ENCODE results near the gene DENND2A.

DENND2A gene

DNA sequence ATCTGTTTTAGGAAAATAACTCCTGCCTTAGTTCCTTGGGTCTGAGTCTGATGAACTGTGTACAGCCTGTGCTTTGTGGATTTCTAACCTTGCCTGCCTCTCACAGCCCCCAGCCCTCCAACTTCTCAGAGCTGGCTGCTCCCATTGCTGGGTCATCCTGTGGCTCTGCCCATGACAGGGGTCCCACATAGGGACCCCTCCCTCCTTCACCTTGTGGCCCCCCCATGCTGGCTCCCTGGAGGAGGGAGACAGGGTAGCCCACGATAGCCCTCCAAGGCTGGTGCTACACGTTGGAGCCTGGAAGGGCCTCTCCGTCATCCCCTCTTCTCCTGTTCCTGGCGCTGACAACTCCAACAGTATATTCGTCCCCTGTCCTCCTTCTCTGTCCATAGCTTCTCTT lies 2.8 kb upstream of the DENND2A start:
- no peaks in the 10 kb centered on the region for H3K36me3 ChIP-seq (ENCODE audit: control insufficient read depth, insufficient read depth, low read length, severe bottlenecking)
- H3K27me3 ChIP-seq (replicated peaks; ENCODE audit: control insufficient read depth, insufficient read depth, low read length): no peaks in the 10 kb centered on the region
- H3K4me1 ChIP-seq (ENCODE audit: control insufficient read depth, insufficient read depth, low read length): peaks cover 19% of the 10 kb centered on the region
- no peak overlapping the region for H3K9ac ChIP-seq (ENCODE audit: low read length)
- H3K4me3 ChIP-seq (ENCODE audit: low read length): no peak overlapping the region
- no peaks in the 10 kb centered on the region for H3K9me3 ChIP-seq (ENCODE audit: control insufficient read depth, low read length)
- no peak for DNase-seq (ENCODE audit: low read depth)

DNA sequence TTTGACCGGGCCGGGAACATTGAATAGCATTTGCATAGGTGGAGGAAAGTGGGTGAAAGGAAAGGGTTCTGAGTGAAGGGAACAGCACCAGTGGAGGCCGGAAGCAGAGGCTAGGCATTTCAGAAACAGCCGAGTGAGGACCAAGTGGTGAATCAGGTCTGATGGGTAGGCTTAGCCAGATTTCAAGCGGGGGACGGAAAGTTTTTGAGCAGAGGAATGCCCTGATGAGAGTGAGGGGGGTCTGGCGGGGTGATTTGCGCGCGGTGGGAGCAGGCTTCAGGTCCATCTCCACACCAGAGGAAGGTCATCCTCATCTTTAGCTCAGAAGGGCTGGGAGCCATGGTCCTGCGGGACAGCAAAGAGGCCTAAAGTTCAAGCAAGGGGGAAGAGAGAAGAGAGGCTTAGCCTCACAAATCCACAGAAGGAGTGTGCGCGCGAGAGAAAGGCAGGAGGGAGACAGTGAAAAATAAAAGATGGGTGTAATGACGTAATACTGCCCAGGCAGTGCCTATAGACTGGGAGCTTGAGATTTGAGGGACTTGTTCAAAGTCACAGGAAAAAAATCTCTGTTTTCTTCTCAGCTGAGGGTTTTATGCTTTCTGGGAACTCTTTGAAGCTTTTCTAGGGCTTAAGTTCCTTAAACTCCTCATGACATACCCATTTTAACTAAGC lies 1.0 kb upstream of the DENND2A start:
- Histone ChIP-seq H3K9ac (ENCODE audit: low read length) (peak overlapping the region; percentile 68), H3K4me1 (ENCODE audit: control insufficient read depth, insufficient read depth, low read length) (peaks cover 34% of the 10 kb centered on the region), H3K36me3 (ENCODE audit: control insufficient read depth, insufficient read depth, low read length, severe bottlenecking) (no peaks in the 10 kb centered on the region), H3K9me3 (ENCODE audit: control insufficient read depth, low read length) (no peaks in the 10 kb centered on the region), H3K4me3 (ENCODE audit: low read length) (peak overlapping the region; percentile 76), H3K27me3 (replicated peaks; ENCODE audit: control insufficient read depth, insufficient read depth, low read length) (no peaks in the 10 kb centered on the region)
- peak; percentile 9 for DNase-seq (ENCODE audit: low read depth)

DNA sequence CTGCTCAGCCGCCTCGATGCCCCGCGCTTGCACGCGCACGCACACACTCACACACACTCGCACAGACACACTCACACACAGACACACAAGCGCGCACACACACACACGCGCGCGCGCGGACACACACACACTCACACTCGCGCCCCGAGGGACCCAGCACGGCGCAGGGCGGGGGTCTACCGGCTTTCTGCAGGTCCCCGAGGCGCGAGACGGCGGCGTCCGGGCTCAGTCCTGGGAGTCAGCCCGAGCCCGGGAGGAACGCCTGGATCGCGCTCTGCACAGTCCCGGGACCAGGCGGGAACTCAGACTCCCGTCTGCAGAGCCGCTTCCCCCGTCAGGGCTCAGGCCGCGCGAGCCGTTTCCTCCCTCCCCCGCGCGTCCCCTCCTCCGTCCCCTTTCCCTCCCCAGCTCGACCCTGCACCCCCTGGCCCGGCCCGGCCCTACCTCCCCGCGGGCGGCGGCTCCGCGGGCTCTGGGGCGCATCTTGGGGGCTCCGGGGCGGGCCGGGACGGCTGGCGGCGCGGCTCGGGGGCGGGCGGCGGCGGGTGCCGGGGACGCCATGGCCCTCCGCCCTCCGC lies 464 bp downstream of the DENND2A start:
- H3K27me3 ChIP-seq (replicated peaks; ENCODE audit: control insufficient read depth, insufficient read depth, low read length): no peaks in the 10 kb centered on the region
- H3K36me3 ChIP-seq (ENCODE audit: control insufficient read depth, insufficient read depth, low read length, severe bottlenecking): no peaks in the 10 kb centered on the region
- DNase-seq (ENCODE audit: low read depth): peak; percentile 71
- no peaks in the 10 kb centered on the region for H3K9me3 ChIP-seq (ENCODE audit: control insufficient read depth, low read length)
- peak overlapping the region; percentile 83 for H3K9ac ChIP-seq (ENCODE audit: low read length)
- peaks cover 46% of the 10 kb centered on the region for H3K4me1 ChIP-seq (ENCODE audit: control insufficient read depth, insufficient read depth, low read length)
- H3K4me3 ChIP-seq (ENCODE audit: low read length): peak overlapping the region; percentile 80

DNA sequence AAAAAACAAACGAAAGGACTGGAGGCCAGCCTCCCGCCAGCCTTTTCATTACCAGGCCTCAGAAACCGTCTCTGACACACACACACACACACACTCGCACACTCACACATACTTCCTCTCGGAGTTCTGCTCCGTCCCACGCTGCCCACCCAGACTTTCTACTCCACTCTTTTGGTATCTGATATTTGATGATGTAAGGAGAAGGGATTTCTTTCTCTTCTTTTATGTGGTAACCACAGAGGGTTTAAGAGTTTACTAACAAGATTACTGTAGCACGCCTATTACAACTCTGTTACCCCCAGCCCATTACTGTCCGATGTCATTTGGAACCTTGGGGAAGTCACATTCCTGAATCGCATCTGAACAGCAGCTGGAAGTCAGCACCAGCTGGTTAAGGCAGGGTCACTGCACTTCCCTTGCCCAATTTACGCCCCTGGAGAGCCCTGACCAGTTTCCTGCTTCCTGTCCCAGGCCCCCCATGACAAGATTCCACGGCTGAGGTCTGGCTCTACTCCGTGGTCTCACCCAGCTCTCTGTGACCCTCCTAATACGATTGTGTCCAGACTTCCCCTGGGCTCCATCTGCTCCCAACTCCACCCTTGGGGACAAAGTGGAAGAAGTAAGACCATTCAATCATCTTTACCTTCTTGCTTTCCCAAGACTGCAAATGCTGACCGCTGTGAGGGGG lies 1.1 kb downstream of the DENND2A start:
- peak overlapping the region; percentile 83 for H3K9ac ChIP-seq (ENCODE audit: low read length)
- no peaks in the 10 kb centered on the region for H3K27me3 ChIP-seq (replicated peaks; ENCODE audit: control insufficient read depth, insufficient read depth, low read length)
- H3K36me3 ChIP-seq (ENCODE audit: control insufficient read depth, insufficient read depth, low read length, severe bottlenecking): no peaks in the 10 kb centered on the region
- H3K9me3 ChIP-seq (ENCODE audit: control insufficient read depth, low read length): no peaks in the 10 kb centered on the region
- H3K4me1 ChIP-seq (ENCODE audit: control insufficient read depth, insufficient read depth, low read length): peaks cover 46% of the 10 kb centered on the region
- H3K4me3 ChIP-seq (ENCODE audit: low read length): peak overlapping the region; percentile 80
- DNase-seq (ENCODE audit: low read depth): peak; percentile 47

DNA sequence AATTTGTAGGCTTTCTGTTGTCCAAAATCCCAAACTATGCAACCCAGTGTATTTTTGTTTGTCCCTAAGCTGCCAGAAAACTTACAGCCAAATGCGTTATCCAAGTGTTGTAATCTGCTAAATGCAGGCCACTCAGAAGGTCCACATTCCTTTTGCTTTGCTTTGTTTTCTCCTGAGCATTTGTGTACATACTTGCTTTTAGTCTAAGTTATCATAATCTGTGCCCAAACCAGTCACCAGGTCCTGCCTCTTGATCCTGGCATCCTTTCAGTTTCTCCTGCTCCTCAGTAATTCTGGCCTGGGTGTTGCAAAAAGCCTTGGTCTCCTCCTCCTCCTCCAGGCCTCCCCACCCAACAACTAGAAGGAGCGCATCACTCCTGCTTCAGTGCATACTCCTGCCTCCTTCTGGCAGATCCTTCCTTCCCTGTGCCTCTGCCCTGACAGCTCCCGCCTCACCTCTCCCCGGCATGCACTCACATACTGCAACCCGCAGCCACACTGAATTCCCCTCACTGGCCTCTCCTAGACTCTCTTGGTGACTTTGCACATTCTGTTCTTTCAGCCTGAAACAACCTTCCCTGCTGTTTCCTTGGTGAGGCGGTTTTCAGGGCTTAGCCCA lies 2.3 kb downstream of the DENND2A start:
- Histone ChIP-seq H3K9me3 (ENCODE audit: control insufficient read depth, low read length) (no peaks in the 10 kb centered on the region), H3K4me3 (ENCODE audit: low read length) (peak overlapping the region; percentile 25)
- DNase-seq (ENCODE audit: low read depth): peak; percentile 68

DNA sequence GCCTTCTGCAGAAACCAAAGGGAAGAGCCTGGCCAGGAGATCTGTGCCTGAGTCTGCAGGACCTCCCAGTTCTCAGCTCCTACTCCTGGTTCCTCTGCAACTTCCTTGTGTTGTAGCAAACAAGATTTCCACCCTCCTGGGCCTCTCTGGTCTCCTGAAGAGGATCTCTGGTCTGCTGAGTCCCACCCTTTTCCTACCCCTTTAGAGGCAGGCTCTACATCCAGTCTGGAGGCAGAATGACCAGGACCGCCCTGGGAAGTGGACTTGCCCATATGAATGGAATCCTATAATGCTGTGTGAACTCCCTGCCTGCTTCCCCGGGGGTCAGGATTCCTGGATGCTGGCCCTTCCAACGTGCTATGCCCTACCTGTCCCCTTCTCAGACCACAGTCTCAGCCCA lies 3.2 kb downstream of the DENND2A start:
- no peaks in the 10 kb centered on the region for H3K36me3 ChIP-seq (ENCODE audit: control insufficient read depth, insufficient read depth, low read length, severe bottlenecking)
- H3K9ac ChIP-seq (ENCODE audit: low read length): peak overlapping the region; percentile 78
- H3K4me1 ChIP-seq (ENCODE audit: control insufficient read depth, insufficient read depth, low read length): peaks cover 46% of the 10 kb centered on the region
- H3K4me3 ChIP-seq (ENCODE audit: low read length): peak overlapping the region; percentile 46
- H3K9me3 ChIP-seq (ENCODE audit: control insufficient read depth, low read length): no peaks in the 10 kb centered on the region
- no peak for DNase-seq (ENCODE audit: low read depth)
- no peaks in the 10 kb centered on the region for H3K27me3 ChIP-seq (replicated peaks; ENCODE audit: control insufficient read depth, insufficient read depth, low read length)

More for the DNA sequence above, 2.3 kb downstream of the DENND2A start:
- Histone ChIP-seq H3K36me3 (ENCODE audit: control insufficient read depth, insufficient read depth, low read length, severe bottlenecking) (no peaks in the 10 kb centered on the region), H3K27me3 (replicated peaks; ENCODE audit: control insufficient read depth, insufficient read depth, low read length) (no peaks in the 10 kb centered on the region), H3K4me1 (ENCODE audit: control insufficient read depth, insufficient read depth, low read length) (peaks cover 46% of the 10 kb centered on the region), H3K9ac (ENCODE audit: low read length) (peak overlapping the region; percentile 45)

DNA sequence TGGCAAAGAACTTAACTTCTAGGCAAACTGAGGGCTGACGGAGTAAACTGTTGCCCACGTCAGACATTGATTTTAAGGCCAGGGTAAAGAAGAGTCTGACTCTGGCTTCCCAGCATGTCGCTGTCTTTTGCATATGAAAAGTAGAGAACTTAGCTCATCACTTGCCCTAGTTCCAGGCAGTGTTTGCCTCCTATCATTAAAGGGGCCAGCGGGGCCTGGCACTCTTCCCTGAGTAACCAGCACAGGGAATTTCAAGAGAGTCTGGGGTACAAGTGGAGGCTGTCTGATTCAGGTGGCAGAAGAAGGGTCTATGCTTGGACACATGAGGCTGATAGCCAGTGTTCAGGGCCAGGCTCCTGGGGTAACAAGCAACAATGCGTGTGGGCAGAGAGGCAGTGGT lies 4.8 kb downstream of the DENND2A start:
- no peak overlapping the region for H3K4me3 ChIP-seq (ENCODE audit: low read length)
- no peaks in the 10 kb centered on the region for H3K27me3 ChIP-seq (replicated peaks; ENCODE audit: control insufficient read depth, insufficient read depth, low read length)
- H3K36me3 ChIP-seq (ENCODE audit: control insufficient read depth, insufficient read depth, low read length, severe bottlenecking): no peaks in the 10 kb centered on the region
- H3K9me3 ChIP-seq (ENCODE audit: control insufficient read depth, low read length): no peaks in the 10 kb centered on the region
- peak overlapping the region; percentile 36 for H3K9ac ChIP-seq (ENCODE audit: low read length)
- peaks cover 59% of the 10 kb centered on the region for H3K4me1 ChIP-seq (ENCODE audit: control insufficient read depth, insufficient read depth, low read length)
- DNase-seq (ENCODE audit: low read depth): no peak

DNA sequence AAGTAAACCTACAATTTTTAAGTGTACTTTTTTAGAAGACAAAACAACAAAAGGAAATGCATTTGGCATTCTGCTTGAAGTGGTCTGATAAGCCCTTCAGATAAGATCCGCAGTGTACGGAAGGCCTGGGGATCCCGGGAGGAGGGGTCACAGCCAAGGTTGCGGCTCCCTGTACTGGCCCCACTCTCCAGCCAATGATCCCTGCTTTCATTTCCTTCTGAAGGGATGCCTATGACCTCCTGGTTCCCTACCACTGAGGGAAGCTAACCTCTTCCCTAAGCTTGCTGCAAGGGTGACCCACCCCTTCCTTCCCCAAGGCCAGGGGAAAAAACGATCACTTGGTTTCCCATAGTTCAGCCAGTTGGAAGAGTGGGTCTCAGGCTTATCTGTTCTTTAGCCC lies 5.3 kb downstream of the DENND2A start:
- DNase-seq (ENCODE audit: low read depth): no peak
- H3K27me3 ChIP-seq (replicated peaks; ENCODE audit: control insufficient read depth, insufficient read depth, low read length): no peaks in the 10 kb centered on the region
- H3K36me3 ChIP-seq (ENCODE audit: control insufficient read depth, insufficient read depth, low read length, severe bottlenecking): no peaks in the 10 kb centered on the region

DNA sequence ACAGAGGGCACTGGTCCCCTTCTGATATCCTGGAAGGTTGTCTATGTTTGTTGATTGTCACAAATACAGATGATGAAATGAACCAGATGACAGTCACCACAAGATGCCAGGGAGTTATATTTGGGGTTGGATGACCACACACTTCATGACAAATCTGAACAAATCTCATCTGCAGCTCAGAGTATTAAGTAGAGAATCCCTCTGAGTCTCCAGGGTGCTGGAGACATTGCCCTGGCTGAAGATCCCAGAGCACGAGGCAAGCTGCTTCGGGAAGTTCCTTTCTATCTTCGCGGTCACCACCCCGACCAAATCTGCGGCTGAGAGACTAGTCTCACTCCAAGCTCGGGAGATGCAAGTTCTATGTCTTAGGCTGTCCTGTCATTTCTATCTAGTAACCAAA lies 9.0 kb downstream of the DENND2A start:
- H3K9me3 ChIP-seq (ENCODE audit: control insufficient read depth, low read length): no peaks in the 10 kb centered on the region
- no peak for DNase-seq (ENCODE audit: low read depth)

More for the DNA sequence above, 5.3 kb downstream of the DENND2A start:
- Histone ChIP-seq H3K9me3 (ENCODE audit: control insufficient read depth, low read length) (no peaks in the 10 kb centered on the region), H3K9ac (ENCODE audit: low read length) (peak overlapping the region; percentile 36), H3K4me1 (ENCODE audit: control insufficient read depth, insufficient read depth, low read length) (peaks cover 60% of the 10 kb centered on the region), H3K4me3 (ENCODE audit: low read length) (no peak overlapping the region)

DNA sequence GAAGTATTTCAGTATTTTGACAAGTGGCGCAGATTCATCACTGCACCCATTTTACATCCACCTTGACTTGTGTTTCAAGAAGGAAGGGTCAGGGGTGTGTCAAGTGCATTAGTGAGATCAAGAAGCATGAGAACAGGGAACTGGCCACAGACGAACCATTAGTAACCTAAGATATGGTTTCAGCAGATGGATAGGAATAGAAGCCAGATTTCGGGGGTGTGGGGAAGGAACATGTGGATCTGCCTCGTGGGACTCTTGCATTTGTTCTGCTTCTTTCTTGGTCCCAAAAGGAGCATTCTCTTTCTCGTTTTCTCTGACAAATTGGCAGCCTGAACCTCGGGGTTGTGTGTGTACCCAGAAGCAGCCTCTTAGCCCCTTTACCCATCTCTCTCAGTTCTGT lies 9.6 kb downstream of the DENND2A start:
- no peak overlapping the region for H3K4me3 ChIP-seq (ENCODE audit: low read length)
- no peaks in the 10 kb centered on the region for H3K36me3 ChIP-seq (ENCODE audit: control insufficient read depth, insufficient read depth, low read length, severe bottlenecking)
- H3K4me1 ChIP-seq (ENCODE audit: control insufficient read depth, insufficient read depth, low read length): peaks cover 57% of the 10 kb centered on the region
- no peak overlapping the region for H3K9ac ChIP-seq (ENCODE audit: low read length)
- DNase-seq (ENCODE audit: low read depth): no peak
- no peaks in the 10 kb centered on the region for H3K27me3 ChIP-seq (replicated peaks; ENCODE audit: control insufficient read depth, insufficient read depth, low read length)
- no peaks in the 10 kb centered on the region for H3K9me3 ChIP-seq (ENCODE audit: control insufficient read depth, low read length)

More for the DNA sequence above, 9.0 kb downstream of the DENND2A start:
- Histone ChIP-seq H3K4me3 (ENCODE audit: low read length) (peak overlapping the region; percentile 6), H3K9ac (ENCODE audit: low read length) (peak overlapping the region; percentile 54), H3K27me3 (replicated peaks; ENCODE audit: control insufficient read depth, insufficient read depth, low read length) (no peaks in the 10 kb centered on the region), H3K36me3 (ENCODE audit: control insufficient read depth, insufficient read depth, low read length, severe bottlenecking) (no peaks in the 10 kb centered on the region), H3K4me1 (ENCODE audit: control insufficient read depth, insufficient read depth, low read length) (peaks cover 54% of the 10 kb centered on the region)

All from adipocyte (in vitro differentiated cells).